Non-pigmented ciliary epithelial cell (primary cell): ENCODE results near the gene COPG1.
"Not testable (repeated sequence)": the region's sequence is repeated elsewhere in the genome, so short reads cannot be mapped to it uniquely, and the experiment has no call there.

Experiments used
- DNase-seq: peaks from one replicate; pipeline ENCODE4 v3.0.0-alpha.2; 2010; ENCODE audit warnings: low read depth

COPG1 gene, protein sequence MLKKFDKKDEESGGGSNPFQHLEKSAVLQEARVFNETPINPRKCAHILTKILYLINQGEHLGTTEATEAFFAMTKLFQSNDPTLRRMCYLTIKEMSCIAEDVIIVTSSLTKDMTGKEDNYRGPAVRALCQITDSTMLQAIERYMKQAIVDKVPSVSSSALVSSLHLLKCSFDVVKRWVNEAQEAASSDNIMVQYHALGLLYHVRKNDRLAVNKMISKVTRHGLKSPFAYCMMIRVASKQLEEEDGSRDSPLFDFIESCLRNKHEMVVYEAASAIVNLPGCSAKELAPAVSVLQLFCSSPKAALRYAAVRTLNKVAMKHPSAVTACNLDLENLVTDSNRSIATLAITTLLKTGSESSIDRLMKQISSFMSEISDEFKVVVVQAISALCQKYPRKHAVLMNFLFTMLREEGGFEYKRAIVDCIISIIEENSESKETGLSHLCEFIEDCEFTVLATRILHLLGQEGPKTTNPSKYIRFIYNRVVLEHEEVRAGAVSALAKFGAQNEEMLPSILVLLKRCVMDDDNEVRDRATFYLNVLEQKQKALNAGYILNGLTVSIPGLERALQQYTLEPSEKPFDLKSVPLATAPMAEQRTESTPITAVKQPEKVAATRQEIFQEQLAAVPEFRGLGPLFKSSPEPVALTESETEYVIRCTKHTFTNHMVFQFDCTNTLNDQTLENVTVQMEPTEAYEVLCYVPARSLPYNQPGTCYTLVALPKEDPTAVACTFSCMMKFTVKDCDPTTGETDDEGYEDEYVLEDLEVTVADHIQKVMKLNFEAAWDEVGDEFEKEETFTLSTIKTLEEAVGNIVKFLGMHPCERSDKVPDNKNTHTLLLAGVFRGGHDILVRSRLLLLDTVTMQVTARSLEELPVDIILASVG

DNA sequence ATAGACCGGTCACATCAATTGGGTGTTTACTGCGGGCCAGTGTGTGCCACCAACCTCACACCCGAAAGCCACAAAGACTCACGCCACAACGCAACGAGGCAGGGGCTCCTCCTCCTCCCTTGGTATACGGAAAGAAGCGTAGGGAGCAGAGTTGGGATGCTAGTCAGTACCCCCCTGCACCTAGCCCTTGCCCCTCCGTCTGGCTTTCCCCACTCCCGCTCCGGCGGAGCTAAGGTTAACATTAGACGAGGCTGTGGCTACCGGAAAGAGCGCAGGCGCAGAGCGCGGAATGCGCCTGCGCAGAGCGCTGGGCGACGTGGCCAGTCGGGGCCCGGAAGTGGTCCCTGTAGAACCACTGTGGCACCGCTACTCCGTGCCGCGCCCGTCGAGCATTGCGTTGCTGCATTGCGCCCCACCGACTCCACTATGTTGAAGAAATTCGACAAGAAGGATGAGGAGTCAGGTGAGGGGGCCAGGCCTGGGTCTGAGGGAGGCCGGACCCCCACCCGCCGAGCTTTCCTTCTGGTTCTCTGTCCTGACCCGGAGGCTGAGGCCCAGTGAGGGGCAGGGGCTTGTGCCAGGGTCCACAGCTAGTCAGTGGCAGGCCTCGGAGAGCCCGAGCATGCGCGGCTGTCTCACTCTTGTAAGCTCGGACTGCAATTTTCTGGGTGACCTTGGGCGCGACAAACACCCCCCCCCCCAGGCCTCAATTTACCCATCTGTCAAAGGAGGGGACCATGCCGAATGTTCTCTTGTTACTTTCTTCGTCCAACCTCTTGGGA lies at the start of gene COPG1:
TSS of gene COPG1 (plus strand) at position 323 of the 782 bp plus-strand sequence. CDS start at position 427, 104 bp downstream.
- no peak for DNase-seq

DNA sequence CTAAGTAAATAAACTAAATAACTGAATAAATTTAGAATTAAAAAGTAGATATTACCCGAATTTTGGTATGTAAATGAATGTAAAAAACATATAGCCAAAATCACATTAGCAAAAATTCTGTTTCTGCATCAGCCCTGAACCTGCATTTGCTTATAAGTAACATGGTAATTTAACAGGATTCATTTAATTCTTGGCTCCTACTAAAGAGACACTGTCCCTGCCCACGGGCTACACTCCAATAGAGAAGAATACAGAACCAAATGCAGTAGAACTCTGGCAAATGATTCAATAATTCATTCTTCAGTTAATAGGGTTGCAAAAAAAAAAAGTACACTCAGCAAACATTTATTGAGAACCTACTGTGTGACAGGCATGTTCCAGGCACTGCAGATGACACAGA lies 44.9 kb upstream of the COPG1 start:
- no peak for DNase-seq

DNA sequence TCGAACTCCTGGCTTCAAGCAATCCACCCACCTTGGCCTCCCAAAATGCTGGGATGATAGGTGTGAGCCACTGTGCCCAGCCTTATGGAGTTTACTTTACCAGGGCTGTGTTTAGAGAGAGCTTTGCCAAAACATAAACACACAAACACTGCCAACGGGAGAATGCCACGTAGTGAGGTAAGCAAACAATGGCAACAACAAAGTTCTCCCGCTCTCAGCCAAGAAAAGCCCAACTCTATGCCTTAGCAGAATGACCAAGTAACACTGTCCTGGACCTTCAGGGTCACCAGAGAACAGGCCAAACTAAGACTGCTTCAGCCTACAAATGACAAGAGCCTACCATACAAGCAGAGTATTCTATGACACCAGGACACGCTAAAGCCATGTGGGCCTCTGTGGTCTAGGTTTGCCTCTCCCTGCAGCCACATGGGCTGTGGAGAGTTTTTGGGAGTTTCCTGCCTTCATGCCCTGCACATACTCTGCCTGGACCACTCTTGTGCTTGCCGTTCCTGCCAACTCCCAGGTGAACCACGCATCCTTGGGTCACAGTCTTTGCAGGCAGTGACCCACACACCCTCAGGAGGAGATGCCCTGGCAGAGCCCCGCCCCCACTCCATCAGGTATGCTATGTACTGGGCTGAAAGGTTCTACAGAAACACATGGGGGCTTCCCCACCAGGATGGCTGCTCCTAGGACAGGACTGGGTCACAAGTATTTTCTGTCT lies 44.1 kb upstream of the COPG1 start:
- no peak for DNase-seq

DNA sequence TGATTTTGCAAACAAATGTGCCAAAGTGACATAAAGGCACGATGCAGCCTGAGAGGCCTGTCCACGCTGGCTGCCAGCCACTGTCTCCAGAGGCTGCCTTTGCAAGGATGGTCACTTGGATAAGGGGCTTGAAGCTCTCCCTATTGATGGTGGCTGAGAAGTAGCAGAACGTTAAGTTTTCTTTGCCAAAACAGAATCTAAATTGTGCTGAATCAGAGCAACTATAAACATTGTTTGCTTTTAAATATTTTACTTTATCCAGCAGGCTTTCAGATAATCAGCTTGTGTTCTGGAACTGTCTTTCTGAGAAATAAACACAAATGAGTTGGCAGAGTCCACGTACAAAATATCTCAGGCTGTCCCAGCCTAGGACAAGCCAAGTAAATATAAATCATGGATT lies 41.9 kb upstream of the COPG1 start:
- no peak for DNase-seq

DNA sequence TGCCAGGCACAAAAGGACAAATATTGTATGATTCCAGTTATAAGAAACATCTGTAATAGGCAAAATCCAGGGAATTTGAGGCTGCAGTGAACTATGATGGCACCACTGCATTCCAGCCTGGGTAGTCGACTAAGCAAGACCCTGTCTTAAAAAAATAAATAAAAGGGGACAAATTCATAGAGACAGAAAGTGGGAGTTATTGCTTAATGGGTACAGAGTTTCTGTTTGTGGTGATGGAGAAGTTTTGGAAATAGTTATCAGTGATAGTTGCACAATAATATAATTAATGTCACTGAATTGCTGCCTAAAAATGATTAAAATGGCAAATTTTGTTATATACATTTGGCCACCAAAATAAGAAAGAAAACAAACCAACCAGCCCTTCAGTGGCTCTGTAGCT lies 38.1 kb upstream of the COPG1 start:
- DNase-seq, result no peak

DNA sequence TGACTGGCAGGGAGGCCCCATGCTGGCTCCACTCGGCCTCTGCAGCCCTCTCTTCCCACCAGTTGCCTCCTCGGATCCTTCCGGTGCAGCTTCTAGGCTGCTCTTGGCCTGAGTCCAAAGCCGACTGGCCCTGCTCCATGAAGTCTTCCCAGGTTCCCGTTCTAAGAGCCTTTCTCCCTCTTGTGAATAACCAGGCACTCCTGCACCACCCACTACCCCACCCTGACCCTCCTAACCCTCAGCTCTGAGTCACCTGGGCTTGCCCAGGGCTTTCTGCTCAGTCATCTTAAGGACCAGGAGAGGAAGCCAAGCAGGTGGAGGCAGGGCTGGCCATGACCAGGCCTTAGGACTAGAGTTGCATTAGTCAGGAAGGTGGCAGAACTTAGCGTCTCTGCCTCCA lies 37.6 kb upstream of the COPG1 start:
- peak; percentile 34 for DNase-seq

DNA sequence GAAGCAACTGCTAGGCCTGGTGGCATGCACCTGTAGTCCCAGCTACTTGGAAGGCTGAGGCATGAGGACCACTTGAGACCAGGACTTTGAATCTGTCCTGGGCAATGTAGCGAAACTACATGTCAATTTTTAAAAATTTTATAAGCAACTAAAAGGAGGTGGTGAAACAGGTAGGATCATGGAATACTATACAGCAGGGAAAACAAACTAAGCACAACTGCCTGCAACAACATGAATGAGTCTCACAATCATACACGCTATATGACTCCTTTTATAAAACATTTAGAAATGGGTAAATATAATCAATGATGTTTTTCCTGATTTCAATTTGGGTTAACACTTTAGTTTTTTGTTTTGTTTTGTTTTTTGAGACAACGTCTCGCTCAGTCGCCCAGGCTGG lies 36.2 kb upstream of the COPG1 start:
- no peak for DNase-seq

DNA sequence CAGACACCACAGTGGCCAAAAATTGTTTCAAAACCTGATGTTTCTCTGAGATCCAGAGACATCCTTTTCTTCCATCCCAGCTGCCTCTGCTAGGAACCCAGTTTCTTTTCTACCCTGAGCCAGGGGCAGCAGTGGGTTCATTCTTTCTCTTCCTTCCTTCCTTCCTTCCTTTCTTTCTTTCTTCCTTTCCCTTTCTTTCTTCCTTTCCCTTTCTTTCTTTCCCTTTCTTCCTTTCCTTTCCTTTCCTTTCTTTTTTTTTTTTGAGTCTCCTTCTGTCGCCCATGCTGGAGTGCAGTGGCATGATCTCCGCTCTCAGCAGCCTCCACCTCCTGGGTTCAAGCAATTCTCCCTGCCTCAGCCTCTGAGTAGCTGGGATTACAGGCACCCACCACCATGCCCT lies 30.7 kb upstream of the COPG1 start:
- DNase-seq, result no peak

DNA sequence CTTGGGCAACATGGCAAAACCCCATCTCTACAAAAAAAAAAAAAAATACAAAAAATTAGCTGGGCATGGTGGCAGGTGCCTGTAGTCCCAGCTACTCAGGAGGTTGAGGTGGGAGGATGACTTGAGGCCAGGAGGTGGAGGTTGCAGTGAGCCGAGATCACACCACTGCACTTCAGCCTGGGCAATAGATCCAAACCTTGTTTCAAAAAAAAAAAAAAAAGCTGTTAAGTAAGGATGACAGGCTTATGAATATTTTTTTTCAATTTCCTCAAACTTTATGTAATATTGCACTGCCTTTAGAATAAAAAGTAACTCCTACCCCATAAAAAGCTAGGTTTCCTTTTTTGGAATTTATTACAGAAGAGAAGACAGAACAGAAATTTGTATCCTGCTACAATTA lies 25.0 kb upstream of the COPG1 start:
- DNase-seq, result not testable (repeated sequence)

DNA sequence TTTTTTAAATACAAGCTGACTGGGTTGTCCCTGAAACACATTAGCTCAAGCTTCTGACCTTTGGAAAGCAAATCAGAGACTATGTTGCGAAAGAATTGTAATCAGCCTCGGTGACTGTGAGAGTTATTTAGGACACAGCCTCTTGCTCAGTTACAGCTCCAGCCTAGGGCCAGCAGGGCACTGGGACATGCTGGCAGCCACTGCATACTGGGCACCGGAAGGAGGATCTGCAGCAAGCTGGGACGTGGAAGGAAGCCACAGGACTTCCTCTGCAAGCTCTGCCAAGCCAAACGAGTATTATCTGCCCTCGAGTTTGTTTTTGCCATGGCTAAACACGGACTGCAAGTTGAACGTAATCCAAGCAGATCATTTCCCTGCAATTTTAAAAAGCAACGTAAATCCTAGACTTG lies 24.4 kb upstream of the COPG1 start:
- DNase-seq, result no peak

DNA sequence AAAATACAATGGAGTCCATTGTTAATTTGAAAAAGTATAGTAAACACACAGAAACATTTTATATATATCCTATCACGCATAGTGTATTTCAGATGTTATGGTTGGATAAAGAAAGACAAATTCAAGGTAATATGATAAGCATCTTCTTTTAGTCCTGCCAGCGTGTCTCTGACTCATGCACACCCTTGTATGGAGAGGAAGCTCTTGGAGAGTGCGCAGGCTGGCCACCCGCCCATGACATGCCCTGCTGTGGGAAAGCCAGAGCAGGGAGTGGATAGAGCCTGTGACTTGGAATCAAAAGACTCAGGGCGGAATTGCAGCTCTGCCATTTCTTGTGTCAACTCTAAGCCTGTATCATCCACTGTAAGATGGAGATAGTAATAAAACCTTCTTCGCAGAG lies 23.0 kb upstream of the COPG1 start:
- DNase-seq, result peak; percentile 72

DNA sequence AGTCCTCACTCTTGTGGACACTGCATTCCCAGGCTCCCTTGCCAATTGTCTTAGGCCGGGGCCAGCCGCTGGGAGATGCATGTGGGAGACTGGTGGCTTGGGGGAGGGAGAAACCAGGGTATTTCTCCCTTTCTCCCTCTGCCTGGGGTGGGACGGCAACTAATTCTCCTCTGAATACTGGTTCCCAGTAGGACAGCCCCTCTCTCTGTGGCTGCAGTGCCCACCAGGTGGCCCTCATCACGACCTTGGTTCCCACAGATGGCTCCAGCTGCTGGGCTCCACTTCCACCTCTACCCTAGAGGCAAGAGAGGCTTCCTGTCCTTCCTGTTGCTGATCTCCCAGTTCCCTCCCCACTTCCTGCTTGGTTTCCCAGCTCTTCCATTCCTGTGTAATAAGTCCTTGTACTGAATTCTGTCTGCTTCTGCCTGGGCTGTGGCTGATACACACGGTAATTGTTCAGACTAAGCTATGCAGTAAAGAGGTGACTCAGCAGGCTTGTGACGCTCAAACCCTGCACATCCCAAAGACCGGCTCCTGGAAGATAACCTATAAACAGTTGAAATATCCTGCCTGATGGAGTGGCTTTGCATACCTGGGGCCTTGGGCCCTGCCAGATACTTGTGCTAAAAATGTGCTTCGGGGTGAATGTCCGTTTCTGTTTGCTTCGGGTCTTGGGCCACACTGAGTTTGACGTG lies 20.4 kb upstream of the COPG1 start:
- peak; percentile 60 for DNase-seq

DNA sequence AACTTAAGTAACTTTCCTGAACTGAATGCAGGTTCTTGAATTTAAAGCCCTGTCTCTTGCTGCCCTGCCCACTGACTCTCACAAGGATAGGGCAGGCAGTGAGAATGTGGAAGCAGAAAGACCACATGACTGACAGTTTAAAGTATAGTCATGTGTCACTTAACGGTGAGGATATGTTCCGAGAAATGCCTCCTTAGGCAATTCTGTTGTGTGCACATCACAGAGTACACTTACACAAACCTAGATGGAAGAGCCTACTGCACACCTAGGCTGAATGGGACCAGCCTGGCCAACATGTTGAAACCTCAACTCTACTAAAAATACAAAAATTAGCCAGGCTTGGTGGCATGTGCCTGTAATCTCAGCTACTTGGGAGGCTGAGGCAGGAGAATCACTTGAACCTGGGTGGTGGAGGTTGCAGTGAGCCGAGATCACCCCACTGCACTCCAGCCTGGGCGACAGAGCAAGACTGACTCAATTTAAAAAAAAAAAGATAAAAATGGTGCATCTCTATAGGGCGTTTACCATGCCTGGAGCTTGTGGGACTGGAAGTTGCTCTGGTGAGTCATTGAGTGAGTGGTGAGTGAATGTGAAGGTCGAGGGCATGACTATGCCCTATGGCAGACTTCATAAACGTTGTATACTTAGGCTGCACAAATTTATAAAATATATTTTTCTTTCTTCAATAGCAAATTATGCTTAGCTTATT lies 18.9 kb upstream of the COPG1 start:
- DNase-seq, result no peak

DNA sequence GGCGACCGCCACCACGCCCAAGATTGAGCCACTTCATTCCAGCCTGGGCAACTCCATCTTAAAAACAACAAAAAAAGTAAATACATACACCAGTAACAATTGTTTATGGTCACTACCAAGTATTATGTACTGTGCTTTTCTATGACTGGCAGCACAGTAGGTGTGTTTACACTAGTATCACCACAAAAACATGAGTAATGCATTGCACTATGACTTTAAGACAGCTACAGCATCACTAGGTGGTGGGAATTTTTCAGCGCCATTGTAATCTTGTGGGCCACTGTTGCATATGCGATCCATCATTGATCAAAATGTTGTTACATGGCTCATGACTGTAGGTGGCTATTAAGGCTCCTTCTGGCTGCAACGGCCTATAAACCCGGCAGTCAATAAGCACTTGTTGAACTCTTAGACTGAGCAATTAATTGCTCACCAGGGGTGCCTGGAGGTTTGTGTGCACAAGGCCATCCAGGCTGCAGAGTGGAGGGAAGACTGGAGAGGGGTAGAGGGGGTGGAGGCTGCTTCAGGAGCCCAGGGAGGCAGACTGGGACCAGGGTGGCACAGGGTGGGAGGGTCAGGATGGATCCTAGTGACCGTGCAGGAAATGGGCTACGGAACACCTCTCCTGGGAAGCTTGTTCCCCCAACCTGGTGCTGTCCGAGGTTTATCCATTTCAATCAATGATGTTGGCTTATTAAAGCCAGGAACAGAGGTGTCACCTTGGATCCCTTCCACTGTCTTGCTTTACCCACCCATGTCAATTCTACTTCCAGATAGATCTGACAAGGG lies 17.9 kb upstream of the COPG1 start:
- no peak for DNase-seq

DNA sequence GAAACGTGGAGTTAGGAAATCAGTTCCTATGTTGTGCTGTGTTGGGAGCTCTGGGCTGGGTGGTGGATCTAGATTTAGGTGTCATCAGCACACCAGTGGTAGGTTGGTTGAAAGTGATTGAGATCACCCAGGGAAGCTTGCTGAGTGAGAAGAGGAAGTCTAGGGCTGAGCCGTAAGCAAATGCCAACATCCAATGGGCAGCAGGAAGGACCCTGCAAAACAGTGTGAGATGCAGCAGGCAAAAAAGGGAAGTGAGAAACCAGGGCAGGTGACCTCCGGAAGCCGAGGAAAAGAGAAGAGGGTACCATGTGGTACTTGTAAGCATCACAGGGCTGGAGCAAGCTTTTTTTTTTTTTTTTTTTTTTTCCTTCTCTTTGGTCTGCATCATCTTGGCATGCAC lies 15.9 kb upstream of the COPG1 start:
- no peak for DNase-seq

DNA sequence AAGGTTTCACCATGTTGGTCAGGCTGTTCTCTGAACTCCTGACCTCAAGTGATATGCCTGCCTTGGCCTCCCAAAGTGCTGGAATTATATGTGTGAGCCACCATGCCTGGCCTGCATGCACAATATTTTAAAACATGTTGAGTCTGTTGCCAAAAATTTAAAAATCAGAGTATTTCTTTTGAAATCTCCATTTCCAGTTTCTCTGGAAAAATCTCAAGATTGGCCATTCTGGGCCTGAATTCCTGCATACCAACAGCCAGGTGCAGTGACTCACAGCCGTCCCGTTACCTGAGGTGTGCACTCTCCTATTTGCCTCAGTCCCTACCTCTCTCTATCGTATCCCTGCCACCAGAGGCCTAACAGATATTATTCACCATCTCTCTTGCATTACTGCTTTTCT lies 15.0 kb upstream of the COPG1 start:
- no peak for DNase-seq

DNA sequence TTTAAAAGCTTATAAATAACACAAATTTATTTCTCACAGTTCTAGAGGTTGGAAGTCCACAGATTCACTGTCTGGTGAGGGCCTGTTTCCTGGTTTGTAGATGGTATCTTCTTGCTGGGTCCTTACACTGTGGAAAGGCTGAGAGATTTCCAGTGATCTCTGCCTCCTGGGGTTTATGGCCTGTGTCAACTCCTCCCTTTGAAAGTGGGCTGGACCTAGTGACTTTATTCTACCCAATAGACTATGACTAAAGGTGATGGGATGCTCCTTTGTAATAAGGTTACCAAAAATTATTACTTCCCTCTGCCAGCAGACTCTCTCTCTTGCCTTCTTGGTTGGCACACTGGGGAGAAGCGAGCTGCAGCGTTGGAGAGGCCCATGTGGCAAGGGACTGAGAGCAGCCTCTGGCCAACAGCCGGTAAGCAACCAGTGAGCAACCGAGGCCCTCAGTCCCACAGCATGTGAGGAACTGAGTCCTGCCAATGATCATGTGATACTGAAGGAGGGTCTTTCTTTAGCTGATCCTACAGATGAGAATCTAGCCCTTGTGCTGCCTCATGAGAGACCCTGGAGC lies 14.0 kb upstream of the COPG1 start:
- DNase-seq, result no peak

DNA sequence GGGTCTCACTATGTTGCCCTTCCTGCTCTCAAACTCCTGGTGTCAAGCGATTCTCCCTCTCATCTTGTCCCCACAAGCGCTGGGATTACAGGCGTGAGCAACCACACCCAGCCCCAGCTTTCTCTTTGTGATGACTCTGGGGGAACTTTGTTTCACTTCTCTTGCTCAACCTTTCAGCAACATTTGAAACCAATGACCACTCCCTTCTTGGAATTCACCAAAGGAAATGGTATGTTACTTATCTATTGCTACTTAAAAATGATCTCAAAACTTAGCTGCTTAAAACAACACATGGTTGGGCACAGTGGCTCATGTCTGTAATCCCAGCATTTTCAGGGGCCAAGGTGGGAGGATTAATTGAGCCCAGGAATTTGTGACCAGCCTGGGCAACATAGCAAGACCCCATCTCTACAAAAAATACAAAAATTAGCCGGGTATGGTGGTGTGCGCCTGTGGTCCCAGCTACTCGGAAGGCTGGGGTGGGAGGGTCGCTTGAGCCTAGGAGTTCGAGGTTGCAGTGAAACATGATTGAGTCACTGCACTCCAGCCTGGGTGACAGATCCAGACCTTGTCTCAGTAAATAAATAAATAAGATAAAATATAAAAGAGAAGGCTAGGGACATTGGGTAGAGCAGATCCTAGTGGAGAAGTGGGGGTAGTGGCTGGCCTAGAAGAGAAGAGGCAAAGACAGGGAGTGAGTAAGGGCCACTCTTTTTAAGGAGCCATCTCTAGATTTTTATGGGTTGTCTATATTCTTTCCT lies 10.3 kb upstream of the COPG1 start:
- DNase-seq, result no peak

DNA sequence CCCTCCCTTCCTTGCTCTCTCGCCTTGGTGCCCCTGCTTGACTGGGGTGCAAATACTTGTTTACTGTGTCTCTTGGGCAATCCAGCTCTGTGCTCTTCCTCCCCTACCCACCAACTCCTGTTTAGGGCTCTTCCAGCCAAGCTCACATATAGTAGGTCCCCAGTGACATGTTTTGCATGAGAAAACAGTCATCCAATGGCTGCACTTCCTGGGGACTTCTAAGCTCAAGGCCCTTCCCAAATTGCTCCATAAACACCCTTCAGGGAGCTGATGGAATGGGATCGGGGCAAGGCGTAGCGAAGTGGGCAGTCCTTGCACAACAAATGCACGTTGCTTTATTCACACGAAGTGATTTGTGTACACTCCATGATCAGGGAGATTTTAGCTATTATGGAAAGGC lies 9.4 kb upstream of the COPG1 start:
- no peak for DNase-seq
